ENCODE results near the gene KLHDC8B.

GRCh38 chr3:49222002-49222401 is 50.6 kb downstream of the KLHDC8B start:
- no peak for TF ChIP-seq CTCF (IDR thresholded peaks at IDR 0.05)
- no peak for TF ChIP-seq ZFX (IDR thresholded peaks at IDR 0.05; ENCODE audit: borderline replicate concordance)

All from 22Rv1 (cell line).